IMR-90 (cell line): ENCODE results near the gene RNF144A. TPM values are rescaled to one million over a fixed set of nuclear protein-coding genes. Genes with fewer than 3 reads are reported as not detected.

Experiments
- ATAC-seq: fragments of 200-7000 bp; cut with Tn5 transposase; 2 replicates; pipeline ENCODE4 v1.9.1; 2020; ENCODE audit warnings: low read depth, mild to moderate bottlenecking, moderate library complexity
- BruUV-seq: library from RNA; stranded (reverse); fragments of 400-500 nt; replicated peaks from 2 replicates; lab custom pipeline; 2021; lab: Mats Ljungman, UMichigan
- CTCF ChIA-PET: fragments of 300-600 bp; formaldehyde crosslinking; extraction: SDS; loops from one replicate; lab custom pipeline; 2021; ENCODE audit warnings: antibody characterized with exemption; lab: Yijun Ruan, JAX
- POLR2A ChIA-PET: fragments of 300-600 bp; sonication (Branson Sonifier 250); formaldehyde crosslinking; loops from one replicate; lab custom pipeline; 2022; ENCODE audit warnings: antibody characterized with exemption; ENCODE audit not compliant: unreplicated experiment; lab: Charles Lee
- DNase-seq: peaks from one replicate; pipeline ENCODE4 v3.0.0; 2013
- H2AFZ ChIP-seq: replicated peaks from 2 replicates; pipeline ENCODE3; 2013; ENCODE audit warnings: low read length, mild to moderate bottlenecking; ENCODE audit not compliant: poor library complexity
- H2AK5ac ChIP-seq: 2 replicates; pipeline ENCODE4 v1.6.1; 2013; ENCODE audit warnings: low read depth, low read length, inconsistent platforms
- H2AK9ac ChIP-seq: replicated peaks from 2 replicates; pipeline ENCODE3; 2013; ENCODE audit warnings: mild to moderate bottlenecking, low read depth, low read length, moderate library complexity; ENCODE audit not compliant: poor library complexity
- H2BK120ac ChIP-seq: 2 replicates; pipeline ENCODE4 v1.6.1; 2013; ENCODE audit warnings: low read depth, low read length, inconsistent platforms
- H2BK15ac ChIP-seq: 3 replicates; pipeline ENCODE4 v1.6.1; 2013; ENCODE audit warnings: low read depth, low read length, inconsistent platforms
- H2BK20ac ChIP-seq: 2 replicates; pipeline ENCODE4 v1.6.1; 2013; ENCODE audit warnings: low read depth, mild to moderate bottlenecking, inconsistent platforms, low read length, moderate library complexity
- H2BK5ac ChIP-seq: 2 replicates; pipeline ENCODE4 v1.6.1; 2013; ENCODE audit warnings: mild to moderate bottlenecking, low read depth, low read length, inconsistent platforms; ENCODE audit not compliant: poor library complexity, severe bottlenecking
- H3K14ac ChIP-seq: replicated peaks from 2 replicates; pipeline ENCODE4 v1.6.1; 2013; ENCODE audit warnings: low read depth, low read length, inconsistent platforms
- H3K18ac ChIP-seq: 2 replicates; pipeline ENCODE4 v1.6.1; 2013; ENCODE audit warnings: low read depth, low read length, control low read depth
- H3K23ac ChIP-seq: 2 replicates; pipeline ENCODE4 v1.6.1; 2013; ENCODE audit warnings: low read depth, low read length, inconsistent platforms
- H3K27ac ChIP-seq: 2 replicates; pipeline ENCODE4 v1.5.1; 2013; ENCODE audit warnings: mild to moderate bottlenecking, control low read depth, low read length; ENCODE audit not compliant: insufficient read depth
- H3K27me3 ChIP-seq: 2 replicates; pipeline ENCODE4 v1.6.1; 2013; ENCODE audit warnings: low read length; ENCODE audit not compliant: control insufficient read depth, insufficient read depth
- H3K36me3 ChIP-seq: 2 replicates; pipeline ENCODE4 v1.6.1; 2013; ENCODE audit warnings: low read length, mixed read lengths; ENCODE audit not compliant: control insufficient read depth, insufficient read depth
- H3K4ac ChIP-seq: 2 replicates; pipeline ENCODE4 v1.6.1; 2013; ENCODE audit warnings: low read depth, low read length, inconsistent platforms
- H3K4me1 ChIP-seq: 2 replicates; pipeline ENCODE4 v1.6.1; 2013; ENCODE audit warnings: low read length, mixed read lengths; ENCODE audit not compliant: control insufficient read depth, insufficient read depth
- H3K4me2 ChIP-seq: 2 replicates; pipeline ENCODE4 v1.6.1; 2013; ENCODE audit warnings: low read depth, mild to moderate bottlenecking, control low read depth, low read length, moderate library complexity
- H3K4me3 ChIP-seq: 2 replicates; pipeline ENCODE4 v1.5.1; 2013; ENCODE audit warnings: low read depth, mild to moderate bottlenecking, control low read depth, low read length, moderate library complexity; ENCODE audit not compliant: insufficient read depth
- H3K56ac ChIP-seq: 2 replicates; pipeline ENCODE4 v1.6.1; 2013; ENCODE audit warnings: low read length, inconsistent platforms; ENCODE audit not compliant: insufficient read depth; ENCODE audit errors: extremely low read depth
- H3K79me1 ChIP-seq, 2 experiments: 2 replicates each; pipeline ENCODE4 v1.6.1; 2013; ENCODE audit warnings: low read length in 2 of 2, inconsistent platforms in 1 of 2, low read depth in 1 of 2
- H3K9ac ChIP-seq: 2 replicates; pipeline ENCODE4 v1.6.1; 2013; ENCODE audit warnings: low read depth, low read length, control low read depth
- H3K9me1 ChIP-seq: 2 replicates; pipeline ENCODE4 v1.6.1; 2013; ENCODE audit warnings: low read length, inconsistent platforms; ENCODE audit not compliant: insufficient read depth
- H3K9me3 ChIP-seq: 2 replicates; pipeline ENCODE4 v1.6.1; 2013; ENCODE audit warnings: low read length; ENCODE audit not compliant: control insufficient read depth, insufficient read depth
- H4K20me1 ChIP-seq: 2 replicates; pipeline ENCODE4 v1.6.1; 2013; ENCODE audit warnings: low read length, inconsistent platforms; ENCODE audit not compliant: insufficient read depth
- H4K5ac ChIP-seq: 2 replicates; pipeline ENCODE4 v1.6.1; 2013; ENCODE audit warnings: mild to moderate bottlenecking, low read depth, low read length, control low read depth
- H4K8ac ChIP-seq, 2 experiments: 2 replicates each; pipeline ENCODE4 v1.6.1; 2013; ENCODE audit warnings: low read depth in 2 of 2, low read length in 2 of 2, control low read depth in 1 of 2, inconsistent platforms in 1 of 2
- H4K91ac ChIP-seq: 2 replicates; pipeline ENCODE4 v1.6.1; 2013; ENCODE audit warnings: low read depth, low read length, inconsistent platforms; ENCODE audit not compliant: insufficient read depth
- BHLHE40 ChIP-seq: fragments of 150-350 bp; IDR thresholded peaks from 2 replicates; pipeline ENCODE4 v1.6.1; 2016; ENCODE audit warnings: mild to moderate bottlenecking, low read depth, low read length
- CEBPB ChIP-seq: IDR thresholded peaks from 2 replicates; pipeline ENCODE4 v1.6.1; 2012; ENCODE audit warnings: low read depth, low read length, improper control_type of control experiment
- CTCF ChIP-seq: conservative IDR thresholded peaks from 2 replicates; pipeline ENCODE4 v1.5.1; 2012; ENCODE audit warnings: mild to moderate bottlenecking, low read depth, low read length, improper control_type of control experiment
- FOS ChIP-seq: fragments of 150-350 bp; IDR thresholded peaks from 2 replicates; pipeline ENCODE4 v1.6.1; 2016; ENCODE audit warnings: low read depth, low read length
- MAFK ChIP-seq: IDR thresholded peaks from 2 replicates; pipeline ENCODE4 v1.6.1; 2012; ENCODE audit warnings: low read depth, low read length, improper control_type of control experiment
- MAZ ChIP-seq: IDR thresholded peaks from 2 replicates; pipeline ENCODE4 v1.6.1; 2012; ENCODE audit warnings: low read depth, mild to moderate bottlenecking, low read length, improper control_type of control experiment, moderate library complexity, borderline replicate concordance
- MXI1 ChIP-seq: IDR thresholded peaks from 2 replicates; pipeline ENCODE4 v1.6.1; 2012; ENCODE audit warnings: low read depth, mild to moderate bottlenecking, low read length, moderate library complexity, borderline replicate concordance
- NFE2L2 ChIP-seq: fragments of 150-350 bp; IDR thresholded peaks from 2 replicates; pipeline ENCODE4 v1.6.1; 2016; ENCODE audit warnings: low read depth, mild to moderate bottlenecking, low read length
- POLR2A ChIP-seq: IDR thresholded peaks from 2 replicates; pipeline ENCODE4 v1.6.1; 2012; ENCODE audit warnings: mild to moderate bottlenecking, low read depth, low read length
- RFX5 ChIP-seq: IDR thresholded peaks from 2 replicates; pipeline ENCODE4 v1.8.0; 2012; ENCODE audit warnings: low read depth, mild to moderate bottlenecking, low read length, moderate library complexity
- USF2 ChIP-seq: fragments of 150-350 bp; IDR thresholded peaks from 2 replicates; pipeline ENCODE4 v1.6.1; 2017; ENCODE audit warnings: mild to moderate bottlenecking, antibody characterized with exemption, low read length, low read depth
- WGBS, 2 experiments: methylation state at CpG; one replicate each; pipeline versions ENCODE4 v1.1.5 to v1.1.7; 2013; ENCODE audit warnings: missing lambda C conversion rate in 2 of 2; ENCODE audit not compliant: insufficient read length in 1 of 2; ENCODE audit errors: extremely low coverage in 2 of 2; 5-methylcytosine and 5-hydroxymethylcytosine counted together
- dilution Hi-C: fragments of 300-500 bp; cut with HindIII; formaldehyde crosslinking; loops from one replicate; pipeline ENCODE4 v1.14.3; 2018; ENCODE audit warnings: low sequenced_read_pairs; ENCODE audit not compliant: unreplicated experiment
- in situ Hi-C: fragments of 300-500 bp; cut with MboI; formaldehyde crosslinking; loops from 3 replicates; pipeline ENCODE4 v1.14.3; 2019; ENCODE audit warnings: low sequenced_read_pairs, inconsistent platforms, mixed read lengths
- intact Hi-C: fragments of 100-400 bp; cut with micrococcal nuclease; formaldehyde crosslinking; loops from 2 replicates; pipeline ENCODE4 v1.10.0; 2022
- polyA plus RNA-seq, 3 experiments: library from polyadenylated mRNA; depleted of rRNA; stranded (reverse); fragments of >200 nt; gene quantifications; 2 replicates each; pipeline ENCODE4 v1.2.3, GENCODE V29; 2012; ENCODE audit warnings: low replicate concordance in 1 of 3
- total RNA-seq: library from RNA; depleted of rRNA; stranded (reverse); fragments of >200 nt; gene quantifications from 2 replicates; pipeline ENCODE4 v1.2.3, GENCODE V29; 2012

The RNF144A gene
- total and polyA plus RNA-seq, 2 of the 4 experiments (the other 2 are of a cell fraction): 0.18 to 0.26 TPM

GRCh38 chr2:7022492-7023385 is 105.5 kb downstream of the RNF144A start:
- ChIA-PET CTCF (interaction anchor here (0.6 kb wide), 1 partner anchor 1546 kb away, joined by 3 read pairs; no protein-coding TSS in a partner anchor), POLR2A (no interaction called here)
- Histone ChIP-seq H3K27me3 (no peaks in the 10 kb centered on the region), H4K8ac (no peak overlapping the region), H3K56ac (no peak overlapping the region), H3K4me1 (no peaks in the 10 kb centered on the region), H3K4me3 (no peak overlapping the region), H3K79me1 (no peaks in the 10 kb centered on the region), H4K20me1 (no peaks in the 10 kb centered on the region), H3K23ac (no peak overlapping the region), H3K9me1 (no peaks in the 10 kb centered on the region), H3K9me3 (no peaks in the 10 kb centered on the region), H3K27ac (no peak overlapping the region), H2BK20ac (no peak overlapping the region), H3K4ac (no peak overlapping the region), H2BK120ac (no peak overlapping the region), H2AK5ac (no peak overlapping the region), H3K14ac (no peak overlapping the region), H2BK15ac (no peak overlapping the region), H2AK9ac (no peak overlapping the region), H4K91ac (no peak overlapping the region), H3K36me3 (no peaks in the 10 kb centered on the region), H4K5ac (no peak overlapping the region), H2BK5ac (no peak overlapping the region), H3K9ac (no peak overlapping the region), H3K4me2 (no peak overlapping the region), H2AFZ (no peak overlapping the region), H3K18ac (no peak overlapping the region)
- dilution Hi-C loops (no loop called here), in situ Hi-C loops (no loop called here), intact Hi-C loops (no loop called here)
- ATAC-seq (no peak), DNase-seq (no peak)
- no TSS peak for BruUV-seq
- WGBS, 2 experiments: 79% methylated on average over 7 of the region's 11 CpGs; no CpG with 5 or more reads in 1 of the 2 experiments
- TF ChIP-seq BHLHE40 (no peak), MAZ (no peak), NFE2L2 (no peak), POLR2A (no peak), USF2 (no peak), CEBPB (no peak), RFX5 (no peak), FOS (no peak), MXI1 (no peak), MAFK (no peak), CTCF (no peak)
